CD14-positive monocyte (primary cell): ENCODE data around the gene AGFG2. TPM values are rescaled to one million over a fixed set of nuclear protein-coding genes. Genes with fewer than 3 reads are reported as not detected.

Experiments
- DNase-seq, 3 donors: peaks; one replicate each; pipeline ENCODE4 v3.0.0-alpha.2; 2011 to 2022
- H2AFZ ChIP-seq: 2 replicates; pipeline ENCODE4 v1.6.0; 2012; ENCODE audit warnings: mild to moderate bottlenecking, low read depth, low read length, inconsistent platforms; ENCODE audit not compliant: insufficient read depth, poor library complexity, severe bottlenecking
- H3K27ac ChIP-seq, 2 donors: 1 replicate in 1 of 2; 2 replicates in 1 of 2; pipeline ENCODE4 v1.5.1; 2012 to 2013; ENCODE audit warnings: low read length in 2 of 2, control low read depth in 1 of 2, inconsistent platforms in 1 of 2, low read depth in 1 of 2, mild to moderate bottlenecking in 1 of 2
- H3K27me3 ChIP-seq, 2 donors: one replicate each; pipeline versions ENCODE4 v1.6.0 to v1.6.1; 2011 to 2013; ENCODE audit warnings: low read length in 2 of 2; ENCODE audit not compliant: control insufficient read depth in 2 of 2, insufficient read depth in 2 of 2
- H3K36me3 ChIP-seq, 2 donors: replicated peaks in 1 of 2; 1 replicate in 1 of 2; 2 replicates in 1 of 2; pipeline versions ENCODE4 v1.5.1 to v1.6.1; 2012 to 2013; ENCODE audit warnings: low read length in 2 of 2, control low read depth in 1 of 2, inconsistent platforms in 1 of 2, mild to moderate bottlenecking in 1 of 2; ENCODE audit not compliant: insufficient read depth in 2 of 2, control insufficient read depth in 1 of 2
- H3K4me1 ChIP-seq, 2 donors: 1 replicate in 1 of 2; 2 replicates in 1 of 2; pipeline versions ENCODE4 v1.5.1 to v1.6.1; 2012 to 2013; ENCODE audit warnings: low read length in 2 of 2, control low read depth in 1 of 2, inconsistent platforms in 1 of 2, mild to moderate bottlenecking in 1 of 2, moderate library complexity in 1 of 2; ENCODE audit not compliant: insufficient read depth in 2 of 2, control insufficient read depth in 1 of 2
- H3K4me2 ChIP-seq: replicated peaks from 2 replicates; pipeline ENCODE3; 2012; ENCODE audit warnings: low read length, moderate library complexity, mild to moderate bottlenecking; ENCODE audit not compliant: poor library complexity, severe bottlenecking; ENCODE audit errors: extremely low read depth
- H3K4me3 ChIP-seq, 3 experiments: fragments of 200-600 bp in 1 of 3; sonication (generic) in 1 of 3; replicated peaks in 1 of 3; 1 replicate in 2 of 3; 2 replicates in 1 of 3; pipeline ENCODE4 v1.5.1; 2011 to 2013; ENCODE audit warnings: low read length in 3 of 3, mild to moderate bottlenecking in 3 of 3, control low read depth in 2 of 3, low read depth in 2 of 3, inconsistent platforms in 1 of 3, moderate library complexity in 1 of 3
- H3K79me2 ChIP-seq: 2 replicates; pipeline ENCODE4 v1.6.0; 2012; ENCODE audit warnings: mild to moderate bottlenecking, control low read depth, inconsistent platforms, low read length, moderate library complexity; ENCODE audit not compliant: insufficient read depth
- H3K9ac ChIP-seq: 2 replicates; pipeline ENCODE4 v1.6.0; 2017; ENCODE audit warnings: low read length, mild to moderate bottlenecking; ENCODE audit not compliant: insufficient read depth, poor library complexity, severe bottlenecking
- H3K9me3 ChIP-seq, 2 donors: replicated peaks in 1 of 2; 1 replicate in 1 of 2; 2 replicates in 1 of 2; pipeline versions ENCODE4 v1.5.1 to v1.6.1; 2012 to 2013; ENCODE audit warnings: low read length in 2 of 2, control low read depth in 1 of 2; ENCODE audit not compliant: control insufficient read depth in 1 of 2, insufficient read depth in 1 of 2
- H4K20me1 ChIP-seq: 2 replicates; pipeline ENCODE4 v1.6.0; 2012; ENCODE audit warnings: mild to moderate bottlenecking, low read length, control low read depth, moderate library complexity; ENCODE audit not compliant: insufficient read depth
- H3K27ac Mint-ChIP-seq, 7 donors: one replicate each; pipeline ENCODE4 v1.8.0; 2020; ENCODE audit warnings: mild to moderate bottlenecking in 7 of 7, mixed read lengths in 7 of 7, moderate library complexity in 6 of 7, inconsistent platforms in 2 of 7
- H3K27me3 Mint-ChIP-seq, 3 donors: one replicate each; pipeline ENCODE4 v1.8.0; 2021 to 2022; ENCODE audit warnings: low read depth in 3 of 3, mild to moderate bottlenecking in 3 of 3, mixed read lengths in 3 of 3, moderate library complexity in 3 of 3, inconsistent platforms in 1 of 3
- H3K36me3 Mint-ChIP-seq, 2 donors: one replicate each; pipeline ENCODE4 v1.8.0; 2020; ENCODE audit warnings: mixed read lengths in 2 of 2, inconsistent platforms in 1 of 2, mild to moderate bottlenecking in 1 of 2
- H3K4me1 Mint-ChIP-seq: one replicate; pipeline ENCODE4 v1.8.0; 2020; ENCODE audit warnings: mild to moderate bottlenecking, mixed read lengths
- H3K4me3 Mint-ChIP-seq, 2 donors: one replicate each; pipeline ENCODE4 v1.8.0; 2020; ENCODE audit warnings: mild to moderate bottlenecking in 2 of 2, mixed read lengths in 2 of 2, moderate library complexity in 1 of 2
- H3K9me3 Mint-ChIP-seq, 7 donors: one replicate each; pipeline ENCODE4 v1.8.0; 2020 to 2022; ENCODE audit warnings: mixed read lengths in 7 of 7, mild to moderate bottlenecking in 6 of 7, moderate library complexity in 6 of 7, inconsistent platforms in 2 of 7
- CTCF ChIP-seq: fragments of 200-600 bp; IDR thresholded peaks from one replicate; pipeline ENCODE4 v1.8.0; 2022; ENCODE audit warnings: antibody characterized with exemption, mild to moderate bottlenecking
- WGBS: methylation state at CpG from one replicate; pipeline ENCODE4 v1.1.5; 2013; ENCODE audit warnings: missing lambda C conversion rate; ENCODE audit not compliant: insufficient coverage; 5-methylcytosine and 5-hydroxymethylcytosine counted together
- intact Hi-C, 2 donors: fragments of 100-400 bp; cut with micrococcal nuclease; formaldehyde crosslinking; loops; one replicate each; pipeline versions ENCODE4 v1.15.0 to v1.15.1; 2023
- polyA plus RNA-seq, 3 donors: library from polyadenylated mRNA; depleted of rRNA in 1 of 3; unstranded in 2 of 3; stranded (reverse) in 1 of 3; fragments of 300-500 nt in 2 of 3; fragments of >200 nt in 1 of 3; fragmentation: Illumina TruSeq in 2 of 3; gene quantifications; 1 replicate in 2 of 3; 2 replicates in 1 of 3; pipeline ENCODE4 v1.2.3, GENCODE V29; 2012 to 2021

AGFG2 gene
- polyA plus RNA-seq, 3 donors, result 1.3 to 1.8 (median 1.8) TPM

GRCh38 chr7:100604028-100604975, 65.3 kb downstream of the AGFG2 start:
- Histone ChIP-seq H3K79me2 (no peaks in the 10 kb centered on the region), H3K4me3 (peak overlapping the region; percentile 64 to 90 (median 89)), H3K36me3 (no peaks in the 10 kb centered on the region), H2AFZ (peak overlapping the region; percentile 92), H4K20me1 (no peaks in the 10 kb centered on the region), H3K9ac (peak overlapping the region; percentile 60), H3K27ac (peak overlapping the region; percentile 12 to 68), H3K27me3 (peaks cover 0 to 24% of the 10 kb centered on the region in 2 donors), H3K4me2 (peak overlapping the region; percentile 90), H3K9me3 (no peaks in the 10 kb centered on the region), H3K4me1 (peaks cover 24 to 26% of the 10 kb centered on the region in 2 donors)
- Mint-ChIP-seq H3K4me1 (peaks cover 21% of the 10 kb centered on the region), H3K4me3 (peak overlapping the region; percentile 77 to 87), H3K27ac (peak overlapping the region in 3 of 7 donors; percentile 61 to 80 (median 64)), H3K27me3 (peaks cover 17 to 45% (median 38%) of the 10 kb centered on the region in 3 donors), H3K36me3 (peaks cover 0 to 4% of the 10 kb centered on the region in 2 donors), H3K9me3 (peaks cover 0 to 5% (median 0%) of the 10 kb centered on the region in 7 donors)
- TF ChIP-seq CTCF, result peak; percentile 64
- DNase-seq, result peak; percentile 64 to 70 (median 70)
- under 1% methylated on average over 53 of the region's 70 CpGs for WGBS
- intact Hi-C loops, result loop anchor here in 1 of 2 donors (2.0 kb wide), 1 partner anchor 86 kb away; no protein-coding TSS in a partner anchor
